GM18873 (cell line): ENCODE results near the gene PLCL1.

ENCODE experiments used
- ATAC-seq: cut with Tn5 transposase; IDR thresholded peaks from one replicate; pipeline ENCODE4 v1.9.1; 2021; ENCODE audit warnings: mild to moderate bottlenecking, moderate library complexity, moderate number of reproducible peaks; ENCODE audit not compliant: unreplicated experiment, low FRiP score

The PLCL1 gene

DNA sequence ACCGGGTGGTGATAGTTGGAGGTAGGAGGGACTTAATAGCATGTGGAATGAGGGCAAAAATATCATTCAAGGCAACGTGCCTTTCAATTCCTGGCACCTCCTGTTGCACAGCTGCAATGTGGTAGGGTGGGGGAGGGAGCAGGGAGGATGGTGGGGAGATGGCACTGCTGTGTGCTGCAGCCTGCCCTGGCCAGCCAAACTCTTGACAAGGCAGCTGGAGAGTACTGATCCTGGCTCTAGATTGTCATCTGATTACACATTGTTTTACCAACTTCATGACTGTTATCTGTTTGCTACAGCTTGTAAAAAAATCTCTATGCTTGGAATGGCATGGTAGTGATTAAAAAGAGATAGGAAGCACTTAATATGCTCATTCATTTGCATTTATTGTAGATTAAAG, 47.7 kb downstream of the PLCL1 start:
- ATAC-seq = no peak

GRCh38 chr2:197853549-197853948, 49.2 kb downstream of the PLCL1 start:
- no peak for ATAC-seq

- no peak for ATAC-seq
These were observed 53.2 kb downstream of the PLCL1 start for GRCh38 chr2:197857476-197858107.

GRCh38 chr2:197858607-197859140, 54.3 kb downstream of the PLCL1 start:
- no peak for ATAC-seq

DNA sequence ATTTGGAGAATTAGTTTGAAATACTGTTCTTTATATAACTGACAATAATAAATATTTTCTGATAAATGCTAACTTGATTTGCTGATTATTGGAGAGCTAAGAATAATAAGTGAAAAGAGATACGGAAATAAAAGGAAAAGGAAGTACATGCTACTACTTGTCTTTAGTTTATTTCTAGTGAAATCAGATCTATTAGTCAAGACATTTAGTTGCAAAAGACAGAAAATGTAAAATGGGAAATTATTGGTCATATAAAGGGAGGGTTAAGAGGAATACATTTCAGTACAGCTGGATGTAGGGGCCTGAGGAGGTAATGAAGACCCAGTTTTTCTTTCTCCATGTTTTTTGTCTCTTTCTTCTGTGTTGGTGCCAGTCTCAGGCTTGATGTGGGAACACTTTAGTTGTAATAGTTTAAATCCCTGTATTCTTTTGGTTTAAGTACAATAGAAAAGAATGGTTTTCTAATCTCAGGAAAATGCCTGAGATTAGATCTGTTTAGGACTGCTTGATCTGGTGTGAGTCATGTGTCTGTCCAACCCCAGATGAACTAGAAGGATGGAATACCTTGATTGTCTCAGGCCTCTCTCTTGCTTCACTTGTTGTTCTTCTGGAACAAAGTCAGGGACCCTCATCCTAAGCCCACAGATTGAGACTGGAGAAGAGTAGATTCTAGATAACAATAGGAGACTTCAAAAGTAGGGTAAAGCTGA, 58.0 kb downstream of the PLCL1 start:
- no peak for ATAC-seq

DNA sequence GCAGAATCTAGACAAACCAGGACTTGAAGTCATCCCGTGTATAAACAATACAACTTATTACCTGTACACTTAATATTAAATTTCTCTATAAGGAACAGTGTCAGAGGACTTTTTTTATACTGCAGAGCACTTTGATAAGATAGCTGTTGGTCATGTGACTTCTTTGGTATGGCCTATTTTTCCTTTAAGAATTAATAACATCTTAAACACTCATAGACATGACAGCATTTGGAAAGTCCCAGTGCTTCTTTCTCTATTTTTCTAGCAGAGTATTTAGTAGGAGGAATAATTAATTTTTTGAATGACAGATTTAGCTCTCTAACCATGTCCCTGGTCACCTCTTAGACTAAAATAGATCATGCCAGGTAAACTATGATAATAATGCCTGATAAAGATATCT, 59.4 kb downstream of the PLCL1 start:
- ATAC-seq = no peak

DNA sequence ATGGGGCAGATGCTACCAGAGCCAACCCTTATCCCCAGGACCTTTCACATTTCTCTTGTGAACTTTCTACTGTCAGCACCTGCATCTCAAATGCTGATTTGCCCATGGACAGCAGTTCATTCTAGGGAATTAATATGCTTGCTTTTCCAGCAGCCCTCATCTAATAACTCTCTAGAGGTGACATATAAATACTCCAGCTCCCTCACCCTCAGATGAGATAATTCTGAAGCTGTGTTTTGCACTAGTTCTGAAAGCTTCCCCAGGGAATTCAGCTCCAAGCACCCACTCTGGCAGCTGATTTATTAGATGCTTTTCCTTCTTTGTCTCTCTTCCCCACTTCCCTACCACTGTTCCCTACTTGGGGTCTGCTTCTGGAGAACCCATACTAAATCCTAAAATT, 62.1 kb downstream of the PLCL1 start:
- no peak for ATAC-seq

DNA sequence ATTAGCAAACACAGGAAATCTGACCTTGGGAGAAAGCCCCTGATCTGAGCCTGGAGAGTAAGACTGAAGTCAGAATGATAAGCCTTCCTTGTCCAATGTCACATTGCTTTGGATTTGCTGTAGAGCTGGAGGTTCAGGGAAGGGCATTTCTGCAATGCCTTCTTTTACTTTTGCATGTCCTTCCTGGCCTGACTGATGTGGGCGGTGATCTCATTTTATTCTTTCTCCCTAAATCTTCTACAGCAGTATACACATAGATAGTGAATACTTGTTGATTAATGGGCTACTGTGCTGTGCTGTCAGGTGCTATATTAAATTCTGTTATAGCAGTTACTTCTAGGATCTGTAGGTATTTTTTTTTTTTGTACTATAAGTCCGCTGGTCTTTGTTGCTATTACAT, 62.6 kb downstream of the PLCL1 start:
- ATAC-seq = no peak

DNA sequence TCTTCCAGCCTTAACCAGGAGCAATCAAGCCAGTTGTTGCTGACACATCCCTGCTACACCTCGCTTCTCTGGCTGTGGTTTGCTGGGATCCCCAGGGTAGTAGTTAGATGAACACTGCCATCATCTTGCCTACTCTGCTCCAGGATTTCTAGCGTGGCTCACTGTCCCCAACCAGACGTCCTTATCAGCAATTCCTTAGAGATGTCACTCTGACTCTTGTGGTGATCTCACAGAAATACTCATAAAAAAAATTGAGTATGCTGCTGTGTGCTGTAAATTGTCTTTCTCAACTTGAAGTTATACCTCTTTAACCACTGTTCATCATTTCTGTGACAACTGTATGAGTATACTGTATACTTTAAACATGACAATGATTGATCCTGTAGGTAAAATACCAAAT, 63.2 kb downstream of the PLCL1 start:
- ATAC-seq = no peak

DNA sequence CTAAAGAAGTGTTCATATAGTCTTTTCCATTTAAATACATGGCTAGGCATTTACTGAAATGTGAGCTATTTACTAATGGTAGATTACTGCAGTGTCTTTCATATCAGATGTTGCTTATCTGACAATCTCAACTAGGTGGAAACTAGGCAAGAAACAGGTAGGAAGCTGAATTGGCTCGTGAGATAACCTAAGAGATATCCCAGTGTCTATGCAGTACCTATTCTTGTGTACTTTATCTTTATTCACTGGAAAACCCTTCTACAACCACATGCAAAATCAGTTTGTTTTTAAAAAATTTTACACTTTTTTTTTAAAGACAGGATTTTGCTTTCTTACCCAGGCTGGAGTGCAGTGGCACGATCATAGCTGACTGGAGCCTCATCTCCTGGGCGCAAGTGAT, 63.8 kb downstream of the PLCL1 start:
- ATAC-seq = no peak

GRCh38 chr2:197869041-197869440, 64.6 kb downstream of the PLCL1 start:
- no peak for ATAC-seq

- ATAC-seq = no peak
These were observed 65.2 kb downstream of the PLCL1 start for GRCh38 chr2:197869501-197870111.

- no peak for ATAC-seq
These were observed 65.7 kb downstream of the PLCL1 start for GRCh38 chr2:197870137-197870536.

DNA sequence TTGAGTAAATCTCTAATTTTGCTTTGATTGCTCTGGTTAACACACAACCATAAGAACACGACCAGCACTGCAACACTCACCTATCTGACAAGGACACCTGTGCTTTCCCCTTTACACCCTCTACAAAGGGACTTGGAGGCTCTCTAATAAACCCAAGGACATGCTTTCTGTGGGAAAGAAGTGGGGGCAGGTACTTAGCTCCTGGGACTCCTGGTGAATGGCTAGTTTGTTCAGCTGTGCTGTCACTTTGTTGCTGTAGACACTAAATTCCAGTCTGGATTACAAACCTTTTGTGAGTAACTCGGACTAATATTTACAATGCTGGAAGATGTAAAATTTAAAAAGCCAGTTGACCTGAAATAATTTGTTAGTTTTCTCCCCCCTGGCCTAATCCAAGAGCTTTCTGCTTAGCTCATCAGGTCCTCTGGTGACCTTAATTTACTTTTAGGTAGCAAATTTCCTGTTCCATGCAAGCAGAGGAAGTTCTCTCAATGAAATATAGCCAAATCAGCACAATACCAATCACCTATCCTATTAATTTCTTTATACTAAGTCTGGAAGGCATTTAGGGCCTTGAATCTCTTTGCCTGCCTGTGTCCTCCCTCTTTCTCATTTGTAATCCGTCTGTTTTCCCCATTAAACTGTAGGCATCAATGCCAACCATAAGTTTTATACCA, 67.5 kb downstream of the PLCL1 start:
- no peak for ATAC-seq

DNA sequence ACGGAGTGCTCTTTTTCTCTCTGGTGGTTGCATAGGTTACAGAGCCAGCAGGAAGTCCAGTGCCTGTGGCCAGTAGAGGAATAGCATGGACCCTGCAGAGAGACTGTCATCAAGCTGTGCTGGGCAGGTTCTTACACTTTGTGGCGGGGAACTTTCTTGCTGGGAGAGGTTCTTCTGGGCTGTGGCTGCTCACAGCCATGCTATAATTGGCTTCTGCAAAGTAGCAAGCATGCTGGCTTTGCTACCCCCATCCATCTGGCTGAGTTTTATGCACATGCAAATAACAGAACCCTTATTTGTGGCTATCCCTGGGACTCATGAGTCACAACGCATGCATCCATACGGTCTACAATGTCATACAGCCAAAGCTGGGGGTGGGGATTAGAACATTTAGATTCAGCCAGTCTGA, 68.9 kb downstream of the PLCL1 start:
- no peak for ATAC-seq

GRCh38 chr2:197875763-197876162, 71.4 kb downstream of the PLCL1 start:
- no peak for ATAC-seq

- ATAC-seq = no peak
These were observed 72.1 kb downstream of the PLCL1 start for GRCh38 chr2:197876524-197876923.

DNA sequence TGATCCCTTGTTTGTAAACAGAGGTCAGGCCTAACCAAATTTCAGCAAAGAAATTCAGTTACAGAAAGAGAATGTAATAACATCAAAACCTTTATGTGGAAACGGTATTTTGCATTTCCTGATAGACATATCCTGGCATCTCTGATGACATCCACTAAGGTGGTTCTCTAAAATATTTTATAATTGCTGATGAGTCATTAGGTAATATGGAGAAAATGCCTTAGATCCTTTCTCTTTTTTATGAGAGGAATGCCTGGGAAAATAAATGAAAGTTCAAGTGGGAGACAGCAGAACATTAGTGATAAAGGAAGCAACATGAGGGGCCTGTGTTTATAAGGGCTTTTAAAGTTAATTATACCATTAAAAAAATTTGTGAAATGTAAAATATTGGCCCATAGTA, 72.6 kb downstream of the PLCL1 start:
- no peak for ATAC-seq

DNA sequence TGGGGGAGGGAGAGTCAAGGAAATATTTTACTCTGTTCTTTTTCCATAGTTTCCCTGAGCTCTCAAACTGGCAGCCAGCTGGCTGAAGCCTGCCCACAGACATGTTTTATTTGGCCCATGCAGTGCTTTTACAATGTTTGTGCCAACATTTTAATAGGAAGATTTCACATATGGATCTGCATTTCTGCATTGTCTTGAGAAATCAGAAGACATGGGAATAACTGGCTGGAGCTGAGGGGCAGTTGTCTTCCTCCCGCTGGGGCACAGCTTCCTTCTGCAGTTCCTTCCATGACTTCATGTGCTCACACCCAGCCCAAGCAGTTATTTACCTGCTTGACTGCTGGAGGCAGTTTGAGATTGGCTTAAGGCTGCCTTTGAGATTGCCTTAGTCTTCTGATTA, 74.4 kb downstream of the PLCL1 start:
- no peak for ATAC-seq

GRCh38 chr2:197879812-197880408, 75.5 kb downstream of the PLCL1 start:
- no peak for ATAC-seq
